Measurements from ENCODE around the gene MAGI2.

Gene MAGI2

GRCh38 chr7:78441737-78442136, 1011.7 kb downstream of the MAGI2 start:
- DNase-seq = no peak

- DNase-seq = no peak
Measured at GRCh38 chr7:78438433-78438832, 1015.0 kb downstream of the MAGI2 start.

- no peak for DNase-seq
Measured at GRCh38 chr7:78437118-78437517, 1016.3 kb downstream of the MAGI2 start.

GRCh38 chr7:78435355-78435754, 1018.1 kb downstream of the MAGI2 start:
- DNase-seq = no peak

- DNase-seq = no peak
Measured at GRCh38 chr7:78434281-78434680, 1019.2 kb downstream of the MAGI2 start.

GRCh38 chr7:78433421-78433820, 1020.0 kb downstream of the MAGI2 start:
- DNase-seq = no peak

- no peak for DNase-seq
Measured at GRCh38 chr7:78429878-78430277, 1023.6 kb downstream of the MAGI2 start.

- DNase-seq = no peak
Measured at GRCh38 chr7:78427209-78427608, 1026.3 kb downstream of the MAGI2 start.

- DNase-seq = no peak
Measured at GRCh38 chr7:78420001-78420400, 1033.5 kb downstream of the MAGI2 start.

- no peak for DNase-seq
Measured at GRCh38 chr7:78417180-78417853, 1036.2 kb downstream of the MAGI2 start.

GRCh38 chr7:78413568-78413967, 1039.9 kb downstream of the MAGI2 start:
- DNase-seq = no peak

- no peak for DNase-seq
Measured at GRCh38 chr7:78412216-78412858, 1041.1 kb downstream of the MAGI2 start.

- no peak for DNase-seq
Measured at GRCh38 chr7:78407031-78407430, 1046.4 kb downstream of the MAGI2 start.

- no peak for DNase-seq
Measured at GRCh38 chr7:78406531-78406930, 1046.9 kb downstream of the MAGI2 start.

GRCh38 chr7:78402096-78402495, 1051.4 kb downstream of the MAGI2 start:
- no peak for DNase-seq

GRCh38 chr7:78400038-78400437, 1053.4 kb downstream of the MAGI2 start:
- no peak for DNase-seq

- DNase-seq = no peak
Measured at GRCh38 chr7:78399033-78399769, 1054.3 kb downstream of the MAGI2 start.

GRCh38 chr7:78398576-78398975, 1054.9 kb downstream of the MAGI2 start:
- no peak for DNase-seq

- DNase-seq = no peak
Measured at GRCh38 chr7:78398081-78398480, 1055.4 kb downstream of the MAGI2 start.

- DNase-seq = no peak
Measured at GRCh38 chr7:78396210-78396609, 1057.3 kb downstream of the MAGI2 start.

GRCh38 chr7:78395298-78396036, 1058.0 kb downstream of the MAGI2 start:
- DNase-seq = no peak

- DNase-seq = no peak
Measured at GRCh38 chr7:78389022-78389421, 1064.4 kb downstream of the MAGI2 start.

- no peak for DNase-seq
Measured at GRCh38 chr7:78386520-78386919, 1066.9 kb downstream of the MAGI2 start.

Data from hematopoietic multipotent progenitor cell treated with erythropoietin and hydrocortisone succinate and interleukin-3 and kit ligand, for 6 days (in vitro differentiated cells).